T-helper 2 cell treated with Interferon-gamma antibody and Interleukin-4, amounts not matched to agents 5 μg/mL and 100 μg/mL, for 36 hours (primary cell): Measurements from ENCODE around the gene MYO3B.
"Not testable (repeated sequence)": the region's sequence is repeated elsewhere in the genome, so short reads cannot be mapped to it uniquely, and the experiment has no call there.

Experiments
- DNase-seq: peaks from one replicate; pipeline ENCODE4 v3.0.0; 2021; ENCODE audit warnings: low spot score
- H3K27ac Mint-ChIP-seq: one replicate; pipeline ENCODE4 v1.8.0; 2021; ENCODE audit warnings: mild to moderate bottlenecking, mixed read lengths
- H3K27me3 Mint-ChIP-seq: one replicate; pipeline ENCODE4 v1.8.0; 2021; ENCODE audit warnings: low read depth, mixed read lengths
- H3K36me3 Mint-ChIP-seq: one replicate; pipeline ENCODE4 v1.8.0; 2021; ENCODE audit warnings: low read depth, mixed read lengths
- H3K4me1 Mint-ChIP-seq: one replicate; pipeline ENCODE4 v1.8.0; 2021; ENCODE audit warnings: low read depth, mixed read lengths
- H3K4me3 Mint-ChIP-seq: one replicate; pipeline ENCODE4 v1.8.0; 2022; ENCODE audit warnings: mild to moderate bottlenecking, moderate library complexity, mixed read lengths
- H3K9me3 Mint-ChIP-seq: one replicate; pipeline ENCODE4 v1.8.0; 2021; ENCODE audit warnings: mixed read lengths

MYO3B gene

GRCh38 chr2:170524828-170525565 lies 347.1 kb downstream of the MYO3B start:
- Mint-ChIP-seq H3K27ac (no peak overlapping the region), H3K4me3 (no peak overlapping the region), H3K4me1 (peaks cover 8% of the 10 kb centered on the region), H3K9me3 (no peaks in the 10 kb centered on the region), H3K27me3 (peaks cover 7% of the 10 kb centered on the region), H3K36me3 (no peaks in the 10 kb centered on the region)
- DNase-seq, result no peak

- no peaks in the 10 kb centered on the region for H3K36me3 Mint-ChIP-seq
- no peak overlapping the region for H3K4me3 Mint-ChIP-seq
- peaks cover 7% of the 10 kb centered on the region for H3K27me3 Mint-ChIP-seq
- peaks cover 11% of the 10 kb centered on the region for H3K4me1 Mint-ChIP-seq
- DNase-seq, result no peak
- H3K27ac Mint-ChIP-seq, result no peak overlapping the region
- H3K9me3 Mint-ChIP-seq, result no peaks in the 10 kb centered on the region
Observed at GRCh38 chr2:170525566-170525900, 347.6 kb downstream of the MYO3B start.

DNA sequence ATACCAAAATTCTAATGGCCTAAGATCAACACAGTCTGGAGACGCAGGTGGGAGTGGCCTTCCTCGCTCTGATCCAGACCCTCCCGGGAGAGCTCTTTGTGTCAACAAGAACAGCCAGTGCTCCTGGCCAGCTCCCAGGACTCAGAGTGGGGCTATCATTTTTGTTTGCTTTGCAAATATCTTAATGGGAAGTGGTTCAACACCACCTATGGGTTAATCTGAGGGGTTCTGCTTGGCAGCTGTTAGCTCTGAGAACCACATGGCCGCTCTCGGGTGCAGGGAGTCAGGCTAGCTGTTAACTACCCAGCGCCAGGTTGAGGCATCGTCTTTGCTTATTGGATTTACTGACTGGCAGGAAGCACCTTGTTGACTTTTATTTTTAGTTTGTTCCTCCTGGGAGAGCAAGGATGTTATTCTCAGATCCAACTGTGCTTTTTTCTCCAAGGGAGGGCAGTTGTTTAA lies 352.4 kb downstream of the MYO3B start:
- Mint-ChIP-seq H3K4me3 (no peak overlapping the region), H3K9me3 (no peaks in the 10 kb centered on the region), H3K36me3 (no peaks in the 10 kb centered on the region), H3K27me3 (peaks cover 11% of the 10 kb centered on the region), H3K4me1 (peaks cover 5% of the 10 kb centered on the region), H3K27ac (no peak overlapping the region)
- DNase-seq, result no peak

DNA sequence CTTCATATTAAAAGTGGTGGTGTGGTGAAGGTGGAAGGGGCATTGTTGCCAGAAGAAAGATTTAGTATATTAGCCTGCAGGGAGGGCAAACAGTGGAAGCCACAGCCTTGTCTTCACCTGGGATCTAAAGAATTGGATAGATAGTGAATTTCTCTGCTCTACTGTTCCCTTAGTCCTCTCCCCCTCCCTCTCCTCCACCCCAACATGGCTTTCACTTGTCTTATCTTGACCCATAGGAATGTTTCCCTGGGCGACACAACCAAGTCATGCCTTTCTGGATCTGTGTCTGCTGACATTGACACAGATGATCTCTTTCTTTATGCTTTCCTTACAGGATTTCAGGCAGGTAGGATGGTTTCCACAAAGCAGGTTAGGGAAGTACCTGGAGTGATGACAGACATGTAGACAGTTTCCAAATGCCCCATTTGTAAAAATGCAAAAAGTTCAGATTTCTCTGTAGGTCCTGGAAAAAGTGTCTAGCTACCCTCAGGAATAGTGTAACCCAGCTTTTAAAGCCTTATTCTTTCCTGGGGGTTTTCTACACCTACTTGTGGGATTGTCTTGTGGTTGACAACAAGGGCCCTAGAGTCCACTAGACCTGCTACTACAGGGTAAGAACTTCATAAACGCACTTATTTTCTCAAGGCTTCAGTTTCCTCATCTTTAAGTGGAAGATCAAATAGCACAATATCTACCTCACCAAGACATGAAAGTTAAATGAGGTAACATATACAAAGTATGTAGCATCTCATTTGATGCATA lies 353.0 kb downstream of the MYO3B start:
- Mint-ChIP-seq H3K27me3 (peaks cover 11% of the 10 kb centered on the region), H3K27ac (no peak overlapping the region), H3K9me3 (no peaks in the 10 kb centered on the region), H3K4me1 (peaks cover 3% of the 10 kb centered on the region), H3K4me3 (no peak overlapping the region), H3K36me3 (no peaks in the 10 kb centered on the region)
- no peak for DNase-seq

DNA sequence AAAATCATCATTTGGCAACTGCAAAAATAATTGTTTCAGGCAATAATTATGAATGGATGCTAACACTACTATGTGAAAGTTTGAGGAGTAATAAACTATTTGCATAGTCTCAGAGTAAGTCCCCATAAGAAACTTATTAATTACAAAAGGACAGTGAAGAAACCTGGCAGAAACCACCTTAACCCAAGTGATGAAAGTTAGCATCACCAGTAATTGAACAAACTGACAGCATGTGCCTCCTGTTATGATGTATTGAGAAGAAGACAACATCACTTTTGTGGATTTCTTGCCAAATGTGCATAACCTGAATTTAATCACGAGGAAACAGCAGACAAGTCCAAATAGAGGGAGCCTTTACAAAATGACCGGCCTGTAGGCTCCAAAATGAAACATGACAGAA lies 353.9 kb downstream of the MYO3B start:
- no peak for DNase-seq
- H3K36me3 Mint-ChIP-seq, result no peaks in the 10 kb centered on the region
- no peak overlapping the region for H3K27ac Mint-ChIP-seq
- no peaks in the 10 kb centered on the region for H3K9me3 Mint-ChIP-seq
- H3K27me3 Mint-ChIP-seq, result peaks cover 11% of the 10 kb centered on the region
- H3K4me1 Mint-ChIP-seq, result peaks cover 3% of the 10 kb centered on the region
- H3K4me3 Mint-ChIP-seq, result no peak overlapping the region

DNA sequence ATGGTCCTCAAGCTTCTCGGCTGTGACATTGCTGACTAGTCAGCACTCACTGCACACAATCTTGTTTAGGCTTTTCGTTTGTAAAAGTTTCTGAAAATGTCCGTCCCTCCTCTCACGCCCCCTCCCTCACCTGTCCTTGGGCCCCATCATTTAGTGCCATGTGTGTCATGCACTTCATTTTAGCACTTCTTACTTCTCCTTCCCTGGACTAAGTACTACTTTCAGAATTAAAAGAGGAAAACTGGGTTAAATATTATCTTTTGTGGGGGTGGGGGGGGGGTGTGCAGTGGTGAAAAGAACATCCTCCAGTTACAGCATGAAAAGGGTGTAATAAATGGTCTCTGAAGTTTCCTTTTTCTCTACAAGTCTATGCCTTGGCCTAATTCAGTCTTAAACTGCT lies 355.2 kb downstream of the MYO3B start:
- H3K4me3 Mint-ChIP-seq, result no peak overlapping the region
- H3K4me1 Mint-ChIP-seq, result peaks cover 3% of the 10 kb centered on the region
- DNase-seq, result no peak
- H3K27ac Mint-ChIP-seq, result no peak overlapping the region
- no peaks in the 10 kb centered on the region for H3K9me3 Mint-ChIP-seq
- no peaks in the 10 kb centered on the region for H3K36me3 Mint-ChIP-seq
- peaks cover 10% of the 10 kb centered on the region for H3K27me3 Mint-ChIP-seq

DNA sequence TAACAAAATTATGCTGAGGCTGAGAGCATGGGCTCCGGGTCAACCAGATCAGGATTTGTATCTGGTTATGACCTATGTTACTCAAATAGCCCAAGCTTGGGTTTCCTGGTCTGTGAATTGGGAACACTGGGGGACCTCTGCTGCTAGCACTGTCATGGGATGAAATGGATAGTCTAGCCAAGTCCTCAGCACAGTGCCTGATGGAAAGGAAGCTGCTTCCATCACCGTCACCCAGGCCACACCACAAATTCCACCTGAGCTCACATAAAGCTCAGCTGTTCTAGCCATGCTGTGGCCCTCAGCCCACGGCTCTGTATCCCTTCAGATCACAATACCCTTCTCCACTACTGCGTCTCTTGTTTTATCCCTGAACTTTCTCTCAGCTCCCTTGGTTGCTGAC lies 357.6 kb downstream of the MYO3B start:
- Mint-ChIP-seq H3K4me3 (no peak overlapping the region), H3K27ac (no peak overlapping the region), H3K27me3 (peaks cover 4% of the 10 kb centered on the region), H3K4me1 (peaks cover under 1% of the 10 kb centered on the region), H3K9me3 (no peaks in the 10 kb centered on the region), H3K36me3 (no peaks in the 10 kb centered on the region)
- DNase-seq, result no peak

- Mint-ChIP-seq H3K27ac (no peak overlapping the region), H3K36me3 (peaks cover 3% of the 10 kb centered on the region), H3K4me1 (peaks cover 4% of the 10 kb centered on the region), H3K9me3 (no peaks in the 10 kb centered on the region), H3K4me3 (no peak overlapping the region), H3K27me3 (peaks cover 2% of the 10 kb centered on the region)
- DNase-seq, result no peak
Observed at GRCh38 chr2:170544817-170545216, 366.9 kb downstream of the MYO3B start.

- H3K27me3 Mint-ChIP-seq, result no peaks in the 10 kb centered on the region
- peaks cover 11% of the 10 kb centered on the region for H3K9me3 Mint-ChIP-seq
- H3K27ac Mint-ChIP-seq, result no peak overlapping the region
- no peak for DNase-seq
- H3K4me3 Mint-ChIP-seq, result no peak overlapping the region
- H3K36me3 Mint-ChIP-seq, result peaks cover 6% of the 10 kb centered on the region
- H3K4me1 Mint-ChIP-seq, result peaks cover 4% of the 10 kb centered on the region
Observed at GRCh38 chr2:170548304-170548703, 370.4 kb downstream of the MYO3B start.

- DNase-seq, result no peak
- Mint-ChIP-seq H3K27ac (no peak overlapping the region), H3K4me3 (no peak overlapping the region), H3K4me1 (peaks cover 4% of the 10 kb centered on the region), H3K9me3 (peaks cover 17% of the 10 kb centered on the region), H3K36me3 (peaks cover 6% of the 10 kb centered on the region), H3K27me3 (no peaks in the 10 kb centered on the region)
Observed at GRCh38 chr2:170550501-170550900, 372.6 kb downstream of the MYO3B start.

DNA sequence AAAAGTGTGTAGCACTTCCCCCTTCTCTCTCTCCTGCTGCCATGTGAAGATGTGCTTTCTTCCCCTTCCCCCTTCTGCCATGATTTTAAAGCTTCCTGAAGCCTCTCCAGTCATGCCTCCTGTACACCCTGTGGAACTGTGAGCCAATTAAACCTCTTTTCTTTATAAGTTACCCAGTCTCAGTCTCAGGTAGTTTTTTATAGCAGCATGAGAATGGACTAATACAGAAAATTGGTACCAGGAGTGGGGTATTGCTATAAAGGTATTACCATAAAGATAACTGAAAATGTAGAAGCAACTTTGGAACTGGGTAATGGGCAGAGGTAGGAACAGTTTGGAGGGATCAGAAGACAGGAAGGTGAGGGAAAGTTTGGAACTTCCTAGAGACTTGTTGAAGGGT lies 374.0 kb downstream of the MYO3B start:
- H3K4me3 Mint-ChIP-seq, H3K36me3 Mint-ChIP-seq, H3K27ac Mint-ChIP-seq, H3K4me1 Mint-ChIP-seq, H3K27me3 Mint-ChIP-seq, DNase-seq: not testable (repeated sequence)
- H3K9me3 Mint-ChIP-seq, result peaks cover 17% of the 10 kb centered on the region

DNA sequence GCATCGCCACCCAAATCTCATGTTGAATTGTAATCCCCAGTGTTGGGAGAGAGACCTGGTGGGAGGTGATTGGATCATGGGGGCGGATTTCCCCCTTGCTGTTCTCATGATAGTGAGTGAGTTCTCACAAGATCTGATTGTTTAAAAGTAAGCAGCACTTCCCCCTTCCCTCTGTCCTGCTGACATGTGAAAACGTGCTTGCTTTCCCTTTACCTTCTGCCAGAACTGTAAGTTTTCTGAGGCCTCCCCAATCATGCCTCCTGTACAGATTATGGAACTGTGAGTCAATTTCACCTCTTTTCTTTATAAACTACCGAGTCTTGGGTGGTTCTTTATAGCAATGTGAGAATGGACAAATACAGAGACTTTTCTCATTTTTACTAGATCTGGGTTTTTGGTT lies 375.8 kb downstream of the MYO3B start:
- peaks cover 17% of the 10 kb centered on the region for H3K9me3 Mint-ChIP-seq
- no peaks in the 10 kb centered on the region for H3K27me3 Mint-ChIP-seq
- peaks cover 6% of the 10 kb centered on the region for H3K36me3 Mint-ChIP-seq
- H3K27ac Mint-ChIP-seq, result no peak overlapping the region
- no peak overlapping the region for H3K4me3 Mint-ChIP-seq
- DNase-seq, result no peak
- H3K4me1 Mint-ChIP-seq, result peaks cover 1% of the 10 kb centered on the region

GRCh38 chr2:170554278-170554955 lies 376.5 kb downstream of the MYO3B start:
- Mint-ChIP-seq H3K27me3 (no peaks in the 10 kb centered on the region), H3K9me3 (peaks cover 17% of the 10 kb centered on the region), H3K27ac (no peak overlapping the region), H3K36me3 (peaks cover 6% of the 10 kb centered on the region), H3K4me1 (no peaks in the 10 kb centered on the region), H3K4me3 (no peak overlapping the region)
- no peak for DNase-seq

DNA sequence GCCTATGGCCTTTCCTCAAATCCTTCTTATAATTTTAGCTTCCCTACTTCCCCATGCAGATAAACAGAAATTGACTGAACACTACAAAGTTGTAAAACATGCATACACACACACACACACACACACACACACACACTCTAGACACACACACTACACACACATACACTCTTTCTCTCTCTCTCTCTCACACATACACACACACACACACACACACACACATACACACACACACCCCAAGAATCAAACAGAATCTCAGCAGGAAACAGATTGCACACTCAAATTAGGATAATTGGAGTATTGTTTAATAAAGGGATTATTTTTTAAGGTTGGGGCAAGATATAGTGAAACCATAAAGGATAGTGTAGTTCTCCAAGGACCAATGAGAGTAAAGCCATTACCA lies 385.0 kb downstream of the MYO3B start:
- Mint-ChIP-seq H3K27ac (no peak overlapping the region), H3K27me3 (peaks cover 5% of the 10 kb centered on the region), H3K36me3 (no peaks in the 10 kb centered on the region), H3K9me3 (no peaks in the 10 kb centered on the region), H3K4me3 (no peak overlapping the region), H3K4me1 (no peaks in the 10 kb centered on the region)
- DNase-seq, result no peak
